Spleen (tissue), 7 donors: ENCODE measurements around the gene NTSR1.
A peak's percentile ranks its signal among the peaks of the same experiment; 100 is the strongest.

Experiments
- POLR2A ChIP-seq, 3 donors: fragments of 450-650 bp; IDR thresholded peaks; one replicate each; pipeline ENCODE4 v1.5.1; 2017; ENCODE audit warnings: antibody characterized with exemption in 3 of 3, mild to moderate bottlenecking in 1 of 3
- POLR2AphosphoS5 ChIP-seq, 3 donors: sonication (generic); formaldehyde crosslinking; IDR thresholded peaks; one replicate each; pipeline ENCODE4 v1.5.1; 2017; ENCODE audit warnings: antibody characterized with exemption in 3 of 3
- TF ChIP-seq, protein P1 (sequence below), 11 experiments: fragments of 200-600 bp in 7 of 11; fragments of 450-650 bp in 4 of 11; sonication (generic) in 4 of 11; IDR thresholded peaks in 8 of 11; conservative IDR thresholded peaks in 3 of 11; 1 replicate in 7 of 11; 2 replicates in 4 of 11; pipeline versions ENCODE4 v1.4.0 to v1.8.0; 2016 to 2021; ENCODE audit warnings: antibody characterized with exemption in 11 of 11, inconsistent platforms in 4 of 11, mild to moderate bottlenecking in 1 of 11
- donor health status: DM: no; HTN: no; CAD: no; lungs with moderate emphysema.
- donor health status: DM: no; HTN: no; CAD: no.
- donor health status: DM: no; HTN: no; CAD: no.

- TF ChIP-seq, protein P1, sequence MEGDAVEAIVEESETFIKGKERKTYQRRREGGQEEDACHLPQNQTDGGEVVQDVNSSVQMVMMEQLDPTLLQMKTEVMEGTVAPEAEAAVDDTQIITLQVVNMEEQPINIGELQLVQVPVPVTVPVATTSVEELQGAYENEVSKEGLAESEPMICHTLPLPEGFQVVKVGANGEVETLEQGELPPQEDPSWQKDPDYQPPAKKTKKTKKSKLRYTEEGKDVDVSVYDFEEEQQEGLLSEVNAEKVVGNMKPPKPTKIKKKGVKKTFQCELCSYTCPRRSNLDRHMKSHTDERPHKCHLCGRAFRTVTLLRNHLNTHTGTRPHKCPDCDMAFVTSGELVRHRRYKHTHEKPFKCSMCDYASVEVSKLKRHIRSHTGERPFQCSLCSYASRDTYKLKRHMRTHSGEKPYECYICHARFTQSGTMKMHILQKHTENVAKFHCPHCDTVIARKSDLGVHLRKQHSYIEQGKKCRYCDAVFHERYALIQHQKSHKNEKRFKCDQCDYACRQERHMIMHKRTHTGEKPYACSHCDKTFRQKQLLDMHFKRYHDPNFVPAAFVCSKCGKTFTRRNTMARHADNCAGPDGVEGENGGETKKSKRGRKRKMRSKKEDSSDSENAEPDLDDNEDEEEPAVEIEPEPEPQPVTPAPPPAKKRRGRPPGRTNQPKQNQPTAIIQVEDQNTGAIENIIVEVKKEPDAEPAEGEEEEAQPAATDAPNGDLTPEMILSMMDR (IDR thresholded peaks at IDR 0.05 in 8 of 11, conservative IDR thresholded peaks at IDR 0.05 in 3 of 11) = no peak
- TF ChIP-seq POLR2A (IDR thresholded peaks at IDR 0.05) (no peak), POLR2AphosphoS5 (IDR thresholded peaks at IDR 0.05) (peak; percentile 44 to 68 (median 62))
Measured at GRCh38 chr20:62795023-62795761, 86.6 kb downstream of the NTSR1 start.
